AG04450 (cell line): Measurements from ENCODE around the gene KCNIP1. TPM values are rescaled to one million over a fixed set of nuclear protein-coding genes. Genes with fewer than 3 reads are reported as not detected.
"Not testable (repeated sequence)": the region's sequence is repeated elsewhere in the genome, so short reads cannot be mapped to it uniquely, and the experiment has no call there.

ENCODE experiments used
- CTCF ChIA-PET: fragments of 300-600, 350-600 bp; formaldehyde crosslinking; extraction: SDS; loops from one replicate; lab custom pipeline; 2022; ENCODE audit warnings: antibody characterized with exemption, inconsistent platforms; lab: Charles Lee
- POLR2A ChIA-PET: fragments of 350-600 bp; formaldehyde crosslinking; extraction: SDS; loops from one replicate; lab custom pipeline; 2021; ENCODE audit warnings: antibody characterized with exemption, inconsistent platforms; lab: Yijun Ruan, JAX
- DNase-seq: peaks from one replicate; pipeline ENCODE4 v3.0.0-alpha.2; 2011; ENCODE audit warnings: low read depth, low spot score
- H3K27ac ChIP-seq: one replicate; pipeline ENCODE4 v1.5.1; 2012; ENCODE audit warnings: low read depth, low read length, control low read depth
- H3K27me3 ChIP-seq: one replicate; pipeline ENCODE4 v1.6.0; 2012; ENCODE audit warnings: low read length; ENCODE audit not compliant: control insufficient read depth, insufficient read depth
- H3K4me3 ChIP-seq: 2 replicates; pipeline ENCODE4 v1.5.1; 2011; ENCODE audit warnings: mild to moderate bottlenecking, low read depth, low read length, control low read depth
- H3K9me3 ChIP-seq: 2 replicates; pipeline ENCODE4 v1.5.1; 2012; ENCODE audit warnings: low read length; ENCODE audit not compliant: control insufficient read depth, insufficient read depth
- polyA plus RNA-seq: library from polyadenylated mRNA; depleted of rRNA; stranded (reverse); fragments of >200 nt; gene quantifications from 2 replicates; pipeline ENCODE4 v1.2.3, GENCODE V29; 2011
- TF ChIP-seq, protein P1 (sequence below): IDR thresholded peaks from 2 replicates; pipeline ENCODE4 v1.5.1; 2011; ENCODE audit warnings: low read depth, low read length, control low read depth, inconsistent platforms

KCNIP1 gene
- polyA plus RNA-seq, 1 experiment, result not detected

DNA sequence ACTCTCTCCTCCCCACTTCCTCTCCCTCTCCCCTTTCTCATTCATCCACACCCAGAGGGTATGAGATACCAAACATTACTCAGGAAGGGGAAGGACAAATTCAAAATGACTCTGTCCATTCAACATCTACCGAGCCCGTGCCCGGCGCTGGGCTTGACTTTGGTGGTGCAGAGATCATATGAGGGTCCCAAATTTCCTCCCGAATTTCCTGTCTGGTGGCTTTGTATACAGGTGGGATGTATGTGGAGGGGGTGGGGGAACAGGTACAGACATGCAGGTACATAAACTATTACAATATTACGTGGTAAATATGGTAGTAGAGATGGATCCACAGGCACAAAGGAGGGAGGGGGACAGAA lies 257.9 kb downstream of the KCNIP1 start:
- ChIA-PET POLR2A (no interaction called here), CTCF (no interaction called here)
- H3K4me3 ChIP-seq, result no peak overlapping the region
- no peak overlapping the region for H3K27ac ChIP-seq
- no peaks in the 10 kb centered on the region for H3K27me3 ChIP-seq
- DNase-seq, result no peak
- no peaks in the 10 kb centered on the region for H3K9me3 ChIP-seq
- TF ChIP-seq, protein P1, sequence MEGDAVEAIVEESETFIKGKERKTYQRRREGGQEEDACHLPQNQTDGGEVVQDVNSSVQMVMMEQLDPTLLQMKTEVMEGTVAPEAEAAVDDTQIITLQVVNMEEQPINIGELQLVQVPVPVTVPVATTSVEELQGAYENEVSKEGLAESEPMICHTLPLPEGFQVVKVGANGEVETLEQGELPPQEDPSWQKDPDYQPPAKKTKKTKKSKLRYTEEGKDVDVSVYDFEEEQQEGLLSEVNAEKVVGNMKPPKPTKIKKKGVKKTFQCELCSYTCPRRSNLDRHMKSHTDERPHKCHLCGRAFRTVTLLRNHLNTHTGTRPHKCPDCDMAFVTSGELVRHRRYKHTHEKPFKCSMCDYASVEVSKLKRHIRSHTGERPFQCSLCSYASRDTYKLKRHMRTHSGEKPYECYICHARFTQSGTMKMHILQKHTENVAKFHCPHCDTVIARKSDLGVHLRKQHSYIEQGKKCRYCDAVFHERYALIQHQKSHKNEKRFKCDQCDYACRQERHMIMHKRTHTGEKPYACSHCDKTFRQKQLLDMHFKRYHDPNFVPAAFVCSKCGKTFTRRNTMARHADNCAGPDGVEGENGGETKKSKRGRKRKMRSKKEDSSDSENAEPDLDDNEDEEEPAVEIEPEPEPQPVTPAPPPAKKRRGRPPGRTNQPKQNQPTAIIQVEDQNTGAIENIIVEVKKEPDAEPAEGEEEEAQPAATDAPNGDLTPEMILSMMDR, result no peak

DNA sequence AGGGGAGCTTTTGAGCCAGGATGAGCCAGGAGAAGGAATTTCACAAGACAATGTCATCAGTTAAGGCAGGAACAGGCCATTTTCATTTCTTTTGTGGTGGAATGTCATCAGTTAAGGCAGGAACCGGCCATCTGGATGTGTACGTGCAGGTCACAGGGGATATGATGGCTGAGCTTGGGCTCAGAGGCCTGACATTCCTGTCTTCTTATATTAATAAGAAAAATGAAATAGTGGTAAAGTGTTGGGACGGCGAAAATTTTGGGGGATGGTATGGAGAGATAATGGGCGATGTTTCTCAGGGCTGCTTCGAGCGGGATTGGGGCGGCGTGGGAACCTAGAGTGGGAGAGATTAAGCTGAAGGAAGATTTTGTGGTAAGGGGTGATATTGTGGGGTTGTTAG lies 258.5 kb downstream of the KCNIP1 start:
- CTCF ChIA-PET, POLR2A ChIA-PET, H3K9me3 ChIP-seq, DNase-seq, H3K27me3 ChIP-seq, H3K4me3 ChIP-seq, H3K27ac ChIP-seq: not testable (repeated sequence)

DNA sequence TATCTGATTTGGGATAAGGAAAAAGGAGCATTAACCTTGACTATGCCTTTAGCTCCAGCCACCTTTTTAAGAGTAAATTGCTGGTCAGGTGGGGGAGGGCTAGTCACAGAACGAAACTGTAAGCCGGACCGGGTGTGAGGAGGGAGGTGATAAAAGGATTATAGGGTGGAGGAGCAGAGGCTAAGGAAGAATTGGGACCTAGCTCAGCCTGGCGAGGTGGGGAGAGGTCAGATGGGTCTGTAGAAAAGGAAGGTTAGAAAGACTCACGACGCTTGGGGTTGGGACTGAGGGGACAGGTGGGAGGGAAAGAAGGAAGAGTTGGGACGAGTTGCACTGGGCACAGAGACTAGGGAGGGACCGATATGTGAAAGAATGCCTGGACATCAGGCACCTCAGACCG lies 262.0 kb downstream of the KCNIP1 start:
- H3K4me3 ChIP-seq, CTCF ChIA-PET, H3K27ac ChIP-seq, POLR2A ChIA-PET, H3K9me3 ChIP-seq, DNase-seq, H3K27me3 ChIP-seq: not testable (repeated sequence)

DNA sequence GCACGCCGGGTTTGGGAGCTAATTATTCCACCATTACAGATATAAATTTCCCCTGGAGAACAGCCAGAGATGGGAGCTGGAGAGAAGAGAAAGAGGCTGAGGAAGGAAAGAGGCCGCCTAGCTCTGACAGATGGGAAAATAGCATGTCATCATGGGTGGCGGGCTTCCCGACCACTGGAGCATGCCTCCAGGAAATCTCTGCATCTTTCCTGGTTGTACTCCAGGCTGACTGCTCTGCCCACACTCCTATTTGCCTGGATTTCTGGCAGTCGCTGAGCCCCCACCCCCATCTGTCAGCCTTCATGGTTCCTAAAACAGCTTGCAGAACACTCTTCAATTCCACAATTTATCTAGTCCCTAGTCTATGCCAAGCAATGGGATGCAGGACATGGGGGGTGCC lies 265.4 kb downstream of the KCNIP1 start:
- peaks cover 4% of the 10 kb centered on the region for H3K27me3 ChIP-seq
- H3K9me3 ChIP-seq, result no peaks in the 10 kb centered on the region
- ChIA-PET POLR2A (no interaction called here), CTCF (interaction anchor here (1.2 kb wide), 1 partner anchor 25 kb away, joined by 3 read pairs; no protein-coding TSS in a partner anchor)
- TF ChIP-seq, protein P1, result no peak
- no peak overlapping the region for H3K4me3 ChIP-seq
- no peak for DNase-seq
- H3K27ac ChIP-seq, result no peak overlapping the region

DNA sequence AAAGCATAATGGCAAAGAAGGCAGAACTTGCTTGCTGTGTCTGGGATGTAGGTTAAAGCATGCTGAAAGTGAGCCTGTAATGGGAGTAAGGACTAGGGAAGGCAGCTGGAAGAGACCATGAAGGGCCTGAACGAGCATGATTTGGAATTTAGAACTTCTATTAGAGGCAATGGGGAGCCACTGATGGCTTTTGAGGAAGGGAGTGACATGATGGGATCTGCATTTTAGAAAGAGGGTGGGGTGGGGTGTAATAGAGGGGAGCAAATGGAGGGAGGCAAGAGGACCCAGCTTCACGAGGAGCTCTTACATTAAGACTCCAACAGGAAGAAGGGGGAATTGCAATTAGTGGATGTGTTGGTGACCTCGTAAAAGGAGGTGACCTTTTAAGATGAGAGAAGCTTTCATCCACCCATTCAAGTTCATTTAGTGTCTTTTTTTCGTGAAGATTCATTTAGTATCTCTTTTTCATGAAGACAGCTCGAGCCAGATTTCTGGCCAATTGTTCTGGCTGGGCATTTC lies 266.1 kb downstream of the KCNIP1 start:
- peaks cover 4% of the 10 kb centered on the region for H3K27me3 ChIP-seq
- ChIA-PET POLR2A (no interaction called here), CTCF (interaction anchor here (0.7 to 1.2 kb wide), 2 partner anchors 21 to 25 kb away, joined by 3 read pairs; no protein-coding TSS in a partner anchor)
- H3K27ac ChIP-seq, result no peak overlapping the region
- no peak overlapping the region for H3K4me3 ChIP-seq
- no peak for DNase-seq
- no peaks in the 10 kb centered on the region for H3K9me3 ChIP-seq
- TF ChIP-seq, protein P1, result no peak

DNA sequence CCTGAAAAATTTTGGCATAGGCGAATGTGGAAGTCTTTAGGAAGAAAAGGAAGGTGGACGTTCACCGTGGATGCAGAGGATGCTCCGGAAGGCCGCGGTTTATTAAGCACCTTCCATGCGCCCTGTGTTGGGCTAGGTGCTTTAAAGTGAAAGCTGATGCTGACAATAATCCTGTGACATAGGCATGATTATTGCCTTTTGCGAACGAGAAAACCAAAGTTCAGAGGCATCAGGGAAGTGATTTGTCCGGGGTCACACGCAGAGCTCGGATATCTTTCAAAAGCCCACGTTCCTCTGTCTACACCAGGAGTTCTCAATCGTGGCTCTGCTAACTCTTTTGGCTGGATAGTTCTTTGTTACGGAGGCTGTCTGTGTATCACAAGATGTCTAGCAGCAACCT lies 267.7 kb downstream of the KCNIP1 start:
- CTCF ChIA-PET, result no interaction called here
- H3K9me3 ChIP-seq, result no peaks in the 10 kb centered on the region
- no peak overlapping the region for H3K27ac ChIP-seq
- H3K4me3 ChIP-seq, result no peak overlapping the region
- peaks cover 4% of the 10 kb centered on the region for H3K27me3 ChIP-seq
- POLR2A ChIA-PET, result no interaction called here
- TF ChIP-seq, protein P1, result no peak
- no peak for DNase-seq
